Upper lobe of left lung (tissue), 6 donors: ENCODE results near the gene FASTK. TPM values are rescaled to one million over a fixed set of nuclear protein-coding genes. Genes with fewer than 3 reads are reported as not detected.

ENCODE experiments used
- ATAC-seq, 2 donors: fragments of 200-7000 bp; cut with Tn5 transposase; one replicate each; pipeline ENCODE4 v1.9.1; 2022; ENCODE audit warnings: mild to moderate bottlenecking in 2 of 2, moderate library complexity in 2 of 2; ENCODE audit not compliant: low FRiP score in 2 of 2
- DNase-seq, 2 donors: peaks; one replicate each; pipeline ENCODE4 v3.0.0-alpha.2; 2019 to 2020
- H3K27ac ChIP-seq, 4 donors: fragments of 200-600 bp; sonication (generic); one replicate each; pipeline ENCODE4 v1.5.1; 2016 to 2019
- H3K27me3 ChIP-seq, 4 donors: fragments of 200-600 bp; sonication (generic); one replicate each; pipeline ENCODE4 v1.5.1; 2017 to 2019
- H3K36me3 ChIP-seq, 4 donors: fragments of 200-600 bp; sonication (generic); one replicate each; pipeline ENCODE4 v1.5.1; 2016 to 2019
- H3K4me1 ChIP-seq, 4 donors: fragments of 200-600 bp; sonication (generic); one replicate each; pipeline ENCODE4 v1.5.1; 2018 to 2019
- H3K4me3 ChIP-seq, 4 donors: fragments of 200-600 bp; sonication (generic); one replicate each; pipeline ENCODE4 v1.5.1; 2017 to 2019; ENCODE audit warnings: mild to moderate bottlenecking in 2 of 4, moderate library complexity in 1 of 4
- H3K9me3 ChIP-seq, 4 donors: fragments of 200-600 bp; sonication (generic); one replicate each; pipeline ENCODE4 v1.5.1; 2018 to 2019
- EP300 ChIP-seq, 4 donors: sonication (generic); formaldehyde crosslinking; IDR thresholded peaks; one replicate each; pipeline ENCODE4 v1.5.1; 2017; ENCODE audit warnings: antibody characterized with exemption in 4 of 4, control low read depth in 2 of 4
- POLR2A ChIP-seq, 4 donors: fragments of 450-650 bp; IDR thresholded peaks; one replicate each; pipeline ENCODE4 v1.5.1; 2016 to 2017; ENCODE audit warnings: antibody characterized with exemption in 4 of 4, mild to moderate bottlenecking in 2 of 4
- POLR2AphosphoS5 ChIP-seq, 2 donors: sonication (generic); formaldehyde crosslinking; IDR thresholded peaks; one replicate each; pipeline ENCODE4 v1.5.1; 2017; ENCODE audit warnings: antibody characterized with exemption in 2 of 2
- WGBS, 2 donors: methylation state at CpG; one replicate each; pipeline ENCODE4 v1.1.5; 2017 to 2018; 5-methylcytosine and 5-hydroxymethylcytosine counted together
- total RNA-seq, 6 donors: library from RNA; depleted of rRNA in 4 of 6; stranded (reverse); fragments of >200 nt in 4 of 6; gene quantifications; one replicate each; pipeline versions ENCODE4 v1.1.0 to v1.2.1, GENCODE V29; 2016 to 2021
- TF ChIP-seq, protein P1 (sequence below), 6 experiments: fragments of 450-650 bp in 4 of 6; fragments of 200-600 bp in 2 of 6; sonication (generic) in 2 of 6; IDR thresholded peaks; one replicate each; pipeline ENCODE4 v1.5.1; 2016 to 2019; ENCODE audit warnings: antibody characterized with exemption in 6 of 6
- donor health status: DM: no; HTN: no; CAD: no; lungs with moderate emphysema.
- donor health status: DM: no; HTN: yes; CAD: no; lungs with severe emphysema.

The FASTK gene
- total RNA-seq, 6 donors from 2014 or later, result 54.3 to 136 (median 78.0) TPM

DNA sequence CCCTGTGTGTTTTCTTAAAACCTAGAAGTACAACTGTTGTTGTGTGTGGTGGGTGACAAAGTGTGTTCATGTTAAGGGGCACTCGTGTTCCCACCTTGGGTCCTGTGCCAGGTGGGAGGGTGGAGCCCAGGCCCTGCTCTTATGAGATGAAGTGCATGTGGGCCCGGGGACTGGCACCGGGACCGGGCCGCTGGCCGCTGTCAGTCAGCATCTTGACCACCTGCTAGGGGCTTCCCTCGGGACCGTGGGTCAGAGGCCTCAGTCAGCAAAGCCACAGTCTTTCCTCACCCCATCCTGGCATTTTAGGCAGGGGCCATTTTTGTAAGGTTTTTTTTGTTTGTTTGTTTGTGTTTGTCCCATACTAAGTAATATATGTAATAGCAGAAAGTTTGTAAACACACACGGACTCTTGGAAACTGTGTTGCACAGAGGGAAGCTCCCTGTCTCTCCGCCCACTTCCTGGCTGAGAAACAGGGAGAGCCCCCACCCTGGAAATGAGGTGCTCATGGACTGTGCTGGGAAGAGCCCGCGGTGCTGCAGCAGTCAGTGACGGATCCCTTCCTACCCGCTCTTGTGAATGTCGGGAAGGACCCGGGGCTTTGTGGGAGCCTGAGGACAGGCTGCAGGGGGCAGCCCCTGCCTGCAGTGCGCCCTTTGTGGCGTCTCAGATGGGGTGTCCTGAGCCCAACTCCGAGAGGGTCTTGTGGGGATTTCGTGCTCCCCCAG lies 19.0 kb upstream of the FASTK start:
- 38 to 75% methylated on average over 3 to 20 of the region's 20 CpGs for WGBS, 2 donors
- TF ChIP-seq POLR2AphosphoS5 (IDR thresholded peaks at IDR 0.05) (peak; percentile 70 to 89), POLR2A (IDR thresholded peaks at IDR 0.05) (no peak), EP300 (IDR thresholded peaks at IDR 0.05) (peak in 3 of 4 donors; percentile 42 to 90 (median 71))
- TF ChIP-seq, protein P1, sequence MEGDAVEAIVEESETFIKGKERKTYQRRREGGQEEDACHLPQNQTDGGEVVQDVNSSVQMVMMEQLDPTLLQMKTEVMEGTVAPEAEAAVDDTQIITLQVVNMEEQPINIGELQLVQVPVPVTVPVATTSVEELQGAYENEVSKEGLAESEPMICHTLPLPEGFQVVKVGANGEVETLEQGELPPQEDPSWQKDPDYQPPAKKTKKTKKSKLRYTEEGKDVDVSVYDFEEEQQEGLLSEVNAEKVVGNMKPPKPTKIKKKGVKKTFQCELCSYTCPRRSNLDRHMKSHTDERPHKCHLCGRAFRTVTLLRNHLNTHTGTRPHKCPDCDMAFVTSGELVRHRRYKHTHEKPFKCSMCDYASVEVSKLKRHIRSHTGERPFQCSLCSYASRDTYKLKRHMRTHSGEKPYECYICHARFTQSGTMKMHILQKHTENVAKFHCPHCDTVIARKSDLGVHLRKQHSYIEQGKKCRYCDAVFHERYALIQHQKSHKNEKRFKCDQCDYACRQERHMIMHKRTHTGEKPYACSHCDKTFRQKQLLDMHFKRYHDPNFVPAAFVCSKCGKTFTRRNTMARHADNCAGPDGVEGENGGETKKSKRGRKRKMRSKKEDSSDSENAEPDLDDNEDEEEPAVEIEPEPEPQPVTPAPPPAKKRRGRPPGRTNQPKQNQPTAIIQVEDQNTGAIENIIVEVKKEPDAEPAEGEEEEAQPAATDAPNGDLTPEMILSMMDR (IDR thresholded peaks at IDR 0.05), result no peak
- H3K4me1 ChIP-seq, result peaks cover 4 to 43% (median 21%) of the 10 kb centered on the region in 4 donors
- H3K4me3 ChIP-seq, result no peak overlapping the region
- H3K27me3 ChIP-seq, result no peaks in the 10 kb centered on the region
- H3K36me3 ChIP-seq, result peaks cover 0 to 6% (median under 1%) of the 10 kb centered on the region in 4 donors
- no peaks in the 10 kb centered on the region for H3K9me3 ChIP-seq
- H3K27ac ChIP-seq, result peak overlapping the region in 3 of 4 donors; percentile 18 to 78 (median 48)
- DNase-seq, result peak in 1 of 2 donors; percentile 48
- peak; percentile 12 to 34 for ATAC-seq

DNA sequence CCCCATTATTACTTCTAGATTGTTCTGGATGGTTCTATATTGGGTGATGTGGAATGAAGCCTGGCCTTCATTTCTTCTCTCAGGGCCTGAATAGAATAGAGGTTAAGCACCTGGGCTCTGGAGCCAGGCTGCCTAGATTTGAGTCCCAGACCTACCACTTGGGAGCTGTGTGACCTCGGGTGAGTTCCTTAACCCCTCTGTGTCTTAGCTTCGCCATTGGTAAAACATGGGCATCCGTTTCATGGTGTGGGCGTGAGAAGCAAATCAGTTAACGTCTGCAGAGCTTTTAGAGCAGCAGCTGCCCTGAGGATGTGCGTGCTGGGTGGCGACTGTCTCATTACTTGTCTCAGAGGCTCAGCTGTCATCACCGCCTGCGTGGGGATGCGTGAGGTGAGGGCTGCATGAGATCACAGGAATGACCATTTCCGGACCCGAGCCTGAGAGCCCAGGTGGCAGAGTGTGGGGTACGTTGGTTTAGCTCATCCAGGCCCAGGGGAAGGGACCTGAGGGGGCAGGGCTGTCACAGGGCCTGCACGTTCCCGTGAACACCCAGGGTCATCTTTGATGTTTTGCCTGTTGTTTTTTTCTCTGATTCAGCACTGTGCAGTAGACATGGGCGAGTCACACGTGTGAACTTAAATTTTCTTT lies 15.3 kb upstream of the FASTK start:
- H3K27me3 ChIP-seq, result no peaks in the 10 kb centered on the region
- H3K4me1 ChIP-seq, result peaks cover 21 to 61% (median 38%) of the 10 kb centered on the region in 4 donors
- 80 to 86% methylated on average over 13 to 17 of the region's 17 CpGs for WGBS, 2 donors
- DNase-seq, result no peak
- no peak overlapping the region for H3K4me3 ChIP-seq
- H3K27ac ChIP-seq, result peak overlapping the region in 1 of 4 donors; percentile 44
- H3K9me3 ChIP-seq, result no peaks in the 10 kb centered on the region
- ATAC-seq, result no peak
- H3K36me3 ChIP-seq, result peaks cover 0 to 20% (median 2%) of the 10 kb centered on the region in 4 donors
- TF ChIP-seq POLR2AphosphoS5 (IDR thresholded peaks at IDR 0.05) (no peak), POLR2A (IDR thresholded peaks at IDR 0.05) (no peak)
- TF ChIP-seq, protein P1 (IDR thresholded peaks at IDR 0.05), result no peak

DNA sequence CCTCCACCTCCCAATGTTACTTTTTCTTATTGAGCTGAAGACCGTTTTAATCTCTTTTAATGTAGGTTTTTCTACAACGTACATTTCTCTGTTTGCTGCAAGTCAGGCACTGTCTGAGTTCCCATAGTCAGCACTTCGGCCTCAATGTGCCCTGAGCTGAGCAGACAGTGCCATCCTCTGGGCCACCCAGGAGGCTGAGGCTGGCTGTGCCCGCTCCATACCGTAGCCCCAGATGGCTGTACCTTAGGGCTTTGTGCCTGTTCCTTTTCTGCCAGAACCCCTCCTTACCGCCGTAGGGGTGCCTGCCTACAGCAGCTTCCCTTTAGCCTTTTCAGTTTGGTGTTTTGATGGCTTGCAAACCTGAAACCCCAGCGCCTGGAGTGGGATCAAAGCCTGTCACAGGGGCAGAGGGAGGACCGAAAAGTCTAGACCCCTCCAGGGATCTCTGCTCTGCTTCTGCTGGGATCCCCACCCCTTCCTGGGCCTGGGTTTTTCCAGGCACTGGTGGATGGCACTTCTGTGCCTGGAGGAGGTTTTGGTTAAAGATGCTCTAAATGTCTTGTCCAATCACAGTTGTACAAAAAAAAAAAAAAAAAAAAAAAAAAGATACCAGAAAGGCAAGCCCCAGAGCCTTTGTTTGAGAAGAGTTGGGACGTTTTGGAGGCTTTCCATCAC lies 14.7 kb upstream of the FASTK start:
- TF ChIP-seq POLR2A (IDR thresholded peaks at IDR 0.05) (no peak), EP300 (IDR thresholded peaks at IDR 0.05) (no peak), POLR2AphosphoS5 (IDR thresholded peaks at IDR 0.05) (no peak)
- TF ChIP-seq, protein P1 (IDR thresholded peaks at IDR 0.05), result no peak
- no peaks in the 10 kb centered on the region for H3K27me3 ChIP-seq
- ATAC-seq (no peak), DNase-seq (no peak)
- no peaks in the 10 kb centered on the region for H3K9me3 ChIP-seq
- peaks cover 0 to 20% (median 2%) of the 10 kb centered on the region in 4 donors for H3K36me3 ChIP-seq
- peak overlapping the region in 1 of 4 donors; percentile 44 for H3K27ac ChIP-seq
- 69 to 74% methylated on average over 10 of the region's 10 CpGs for WGBS, 2 donors
- peaks cover 26 to 61% (median 40%) of the 10 kb centered on the region in 4 donors for H3K4me1 ChIP-seq
- H3K4me3 ChIP-seq, result no peak overlapping the region

DNA sequence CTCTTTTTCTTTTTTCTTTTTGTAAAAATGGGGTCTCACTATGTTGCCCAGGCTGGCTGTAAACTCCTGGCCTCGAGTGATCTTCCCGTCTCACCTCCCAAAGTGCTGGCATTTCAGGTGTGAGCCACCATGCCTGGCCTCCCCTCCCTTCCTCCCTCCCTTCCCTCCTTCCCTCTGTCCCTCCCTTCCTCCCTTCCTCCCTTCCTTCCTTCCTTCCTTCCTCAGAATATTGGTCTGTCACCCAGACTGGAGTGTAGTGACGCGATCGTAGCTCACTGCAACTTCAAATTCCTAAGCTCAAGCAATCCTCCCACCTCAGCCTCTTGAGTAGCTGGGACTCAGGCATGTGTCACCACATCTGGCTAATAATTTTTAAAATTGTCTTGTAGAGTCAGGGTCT lies 14.1 kb upstream of the FASTK start:
- H3K36me3 ChIP-seq, result peaks cover 0 to 20% (median 2%) of the 10 kb centered on the region in 4 donors
- DNase-seq (no peak), ATAC-seq (no peak)
- H3K27ac ChIP-seq, result peak overlapping the region in 1 of 4 donors; percentile 44
- H3K4me1 ChIP-seq, result peaks cover 32 to 61% (median 45%) of the 10 kb centered on the region in 4 donors
- no peaks in the 10 kb centered on the region for H3K9me3 ChIP-seq
- H3K4me3 ChIP-seq, result no peak overlapping the region
- H3K27me3 ChIP-seq, result no peaks in the 10 kb centered on the region
- 56 to 75% methylated on average over 5 of the region's 5 CpGs for WGBS, 2 donors
- TF ChIP-seq POLR2AphosphoS5 (IDR thresholded peaks at IDR 0.05), result no peak
- no peak for TF ChIP-seq POLR2A (IDR thresholded peaks at IDR 0.05)
- TF ChIP-seq, protein P1 (IDR thresholded peaks at IDR 0.05), result no peak
